Measurements from ENCODE around the gene DICER1. TPM values are rescaled to one million over a fixed set of nuclear protein-coding genes. Genes with fewer than 3 reads are reported as not detected.

Gene DICER1
- total RNA-seq, 1 donor from 2014 or later = 100 TPM

DNA sequence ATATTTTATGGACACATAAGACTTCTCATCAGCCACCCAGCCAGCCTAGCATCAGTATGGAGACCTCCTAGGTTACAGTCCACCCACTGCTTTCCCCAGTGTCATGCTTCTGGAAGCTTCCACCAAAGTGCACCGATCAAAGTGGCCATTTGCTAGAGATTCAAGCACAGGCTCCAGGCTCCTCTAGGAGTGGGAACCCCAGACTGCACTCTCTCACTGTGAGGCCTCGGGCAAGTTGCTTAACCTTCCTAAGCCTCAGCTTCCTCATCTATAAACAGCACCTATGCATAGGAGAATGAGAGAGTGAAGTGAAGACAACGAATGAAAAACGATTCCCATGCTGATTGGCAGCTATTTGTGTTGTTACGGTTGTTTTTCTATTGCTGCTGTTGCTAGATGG, 94.4 kb downstream of the DICER1 start:
- TF ChIP-seq, protein P1, sequence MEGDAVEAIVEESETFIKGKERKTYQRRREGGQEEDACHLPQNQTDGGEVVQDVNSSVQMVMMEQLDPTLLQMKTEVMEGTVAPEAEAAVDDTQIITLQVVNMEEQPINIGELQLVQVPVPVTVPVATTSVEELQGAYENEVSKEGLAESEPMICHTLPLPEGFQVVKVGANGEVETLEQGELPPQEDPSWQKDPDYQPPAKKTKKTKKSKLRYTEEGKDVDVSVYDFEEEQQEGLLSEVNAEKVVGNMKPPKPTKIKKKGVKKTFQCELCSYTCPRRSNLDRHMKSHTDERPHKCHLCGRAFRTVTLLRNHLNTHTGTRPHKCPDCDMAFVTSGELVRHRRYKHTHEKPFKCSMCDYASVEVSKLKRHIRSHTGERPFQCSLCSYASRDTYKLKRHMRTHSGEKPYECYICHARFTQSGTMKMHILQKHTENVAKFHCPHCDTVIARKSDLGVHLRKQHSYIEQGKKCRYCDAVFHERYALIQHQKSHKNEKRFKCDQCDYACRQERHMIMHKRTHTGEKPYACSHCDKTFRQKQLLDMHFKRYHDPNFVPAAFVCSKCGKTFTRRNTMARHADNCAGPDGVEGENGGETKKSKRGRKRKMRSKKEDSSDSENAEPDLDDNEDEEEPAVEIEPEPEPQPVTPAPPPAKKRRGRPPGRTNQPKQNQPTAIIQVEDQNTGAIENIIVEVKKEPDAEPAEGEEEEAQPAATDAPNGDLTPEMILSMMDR (conservative IDR thresholded peaks at IDR 0.05) = no peak
- Mint-ChIP-seq H3K4me1 (ENCODE audit: unreplicated experiment) (peaks cover 19% of the 10 kb centered on the region), H3K27me3 (no peaks in the 10 kb centered on the region), H3K27ac (no peak overlapping the region), H3K4me3 (no peak overlapping the region), H3K9me3 (peaks cover 4% of the 10 kb centered on the region), H3K36me3 (no peaks in the 10 kb centered on the region)
- DNase-seq (ENCODE audit: extremely low spot score, unreplicated experiment) = no peak

DNA sequence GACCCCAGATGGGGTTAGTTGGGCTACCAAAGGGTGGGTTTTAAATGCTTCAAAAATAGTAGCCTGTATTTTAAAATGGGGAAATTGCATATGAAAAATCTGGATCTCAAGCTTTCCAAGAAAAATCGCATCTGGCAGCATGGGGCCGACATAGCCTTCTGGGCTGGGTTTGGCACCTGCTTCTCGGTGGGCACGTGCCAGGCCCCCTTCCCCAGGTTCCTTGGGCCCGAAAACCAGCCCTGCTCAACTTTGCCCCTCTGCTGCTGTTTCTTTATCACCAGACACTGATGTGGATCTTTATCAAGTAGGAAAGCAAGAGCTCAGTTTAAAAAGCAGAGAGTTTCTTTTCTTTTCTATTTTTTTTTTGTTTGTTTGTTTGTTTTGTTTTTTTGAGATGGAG, 95.1 kb downstream of the DICER1 start:
- Mint-ChIP-seq H3K36me3 (no peaks in the 10 kb centered on the region), H3K27me3 (no peaks in the 10 kb centered on the region), H3K27ac (no peak overlapping the region), H3K4me1 (ENCODE audit: unreplicated experiment) (peaks cover 17% of the 10 kb centered on the region), H3K9me3 (peaks cover 4% of the 10 kb centered on the region), H3K4me3 (no peak overlapping the region)
- TF ChIP-seq, protein P1 (conservative IDR thresholded peaks at IDR 0.05) = no peak
- no peak for DNase-seq (ENCODE audit: extremely low spot score, unreplicated experiment)

DNA sequence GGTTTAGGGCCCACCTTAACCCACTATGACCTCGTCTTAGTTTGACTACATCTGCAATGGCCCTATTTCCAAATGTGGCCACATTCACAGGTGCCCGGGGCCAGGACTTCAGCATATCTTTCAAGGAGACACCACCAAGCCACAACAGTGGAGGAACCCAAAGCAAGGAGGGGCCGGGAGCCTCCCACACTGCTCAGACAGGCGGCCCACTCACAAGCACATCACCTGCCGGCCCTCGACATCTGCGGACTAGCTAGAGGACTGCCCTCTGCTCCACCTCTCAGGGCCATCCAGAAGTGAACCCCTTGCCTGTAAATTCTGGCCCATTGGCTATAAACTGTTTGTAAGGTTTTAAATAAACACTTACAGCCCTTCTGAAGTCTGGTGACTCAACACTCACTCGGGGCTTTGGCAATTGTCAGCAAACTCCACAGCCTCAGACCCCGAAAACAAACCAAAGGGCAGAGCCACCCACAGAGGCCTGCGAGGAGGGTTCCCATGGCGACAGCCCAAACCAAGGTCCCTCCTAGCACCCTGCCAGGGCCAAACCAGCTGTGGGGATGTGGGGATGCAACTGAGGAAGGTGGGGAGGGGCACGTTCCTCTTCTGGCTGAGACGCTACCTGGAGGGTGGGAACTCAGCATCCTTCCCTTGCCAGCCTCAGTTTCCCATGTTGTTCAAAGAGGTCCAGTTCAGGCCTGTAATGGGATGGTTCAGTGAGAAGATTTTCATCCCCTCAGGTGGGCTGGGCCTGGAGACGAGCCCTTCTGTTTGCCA, 95.8 kb downstream of the DICER1 start:
- H3K36me3 Mint-ChIP-seq = no peaks in the 10 kb centered on the region
- H3K27me3 Mint-ChIP-seq = no peaks in the 10 kb centered on the region
- H3K9me3 Mint-ChIP-seq = peaks cover 4% of the 10 kb centered on the region
- H3K4me1 Mint-ChIP-seq (ENCODE audit: unreplicated experiment) = peaks cover 17% of the 10 kb centered on the region
- no peak for DNase-seq (ENCODE audit: extremely low spot score, unreplicated experiment)
- TF ChIP-seq, protein P1 (conservative IDR thresholded peaks at IDR 0.05) = no peak
- H3K27ac Mint-ChIP-seq = no peak overlapping the region
- H3K4me3 Mint-ChIP-seq = no peak overlapping the region

DNA sequence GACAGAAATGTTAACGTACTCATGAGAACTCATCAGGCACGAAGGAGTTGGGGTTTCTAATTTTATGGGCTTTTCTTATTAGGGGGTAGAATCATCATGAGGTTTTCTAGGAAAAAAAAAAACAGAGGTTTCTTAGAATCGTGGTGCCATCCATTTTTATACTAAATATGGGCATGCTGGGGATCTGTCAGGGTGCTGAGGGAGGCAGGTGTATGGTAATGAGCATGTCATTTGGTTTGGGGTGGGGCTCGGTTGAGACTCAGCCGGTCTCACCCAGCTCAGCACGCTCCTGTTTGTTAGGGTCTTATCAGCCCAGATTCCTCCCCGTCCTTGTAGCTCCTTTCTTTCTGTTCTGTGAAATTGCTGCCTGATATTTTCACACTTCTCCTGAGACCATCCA, 98.2 kb downstream of the DICER1 start:
- no peak for DNase-seq (ENCODE audit: extremely low spot score, unreplicated experiment)
- H3K4me3 Mint-ChIP-seq = no peak overlapping the region
- peaks cover 4% of the 10 kb centered on the region for H3K9me3 Mint-ChIP-seq
- no peak overlapping the region for H3K27ac Mint-ChIP-seq
- H3K36me3 Mint-ChIP-seq = no peaks in the 10 kb centered on the region
- H3K4me1 Mint-ChIP-seq (ENCODE audit: unreplicated experiment) = peaks cover 17% of the 10 kb centered on the region
- TF ChIP-seq, protein P1 (conservative IDR thresholded peaks at IDR 0.05) = no peak
- H3K27me3 Mint-ChIP-seq = no peaks in the 10 kb centered on the region

DNA sequence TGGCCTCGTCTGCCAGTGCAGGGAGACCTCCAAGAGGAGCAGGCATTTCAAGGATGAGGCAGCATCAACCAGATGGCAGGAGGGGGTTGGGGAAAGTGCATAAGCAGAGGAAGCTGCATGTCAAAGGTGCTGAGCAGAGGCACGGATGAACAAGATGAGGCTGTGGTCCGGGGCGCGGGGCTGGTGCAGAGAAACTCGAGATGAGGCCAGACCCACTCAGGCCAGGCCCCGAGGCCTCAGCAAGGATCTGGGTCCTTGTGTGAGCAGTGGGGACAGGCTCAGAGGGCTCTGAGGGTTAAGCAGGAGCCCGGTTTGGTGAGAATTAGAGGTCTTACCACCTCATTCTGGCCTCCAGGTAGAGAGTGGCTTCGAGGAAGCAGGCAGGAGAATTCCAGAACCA, 98.8 kb downstream of the DICER1 start:
- TF ChIP-seq, protein P1 (conservative IDR thresholded peaks at IDR 0.05) = no peak
- H3K9me3 Mint-ChIP-seq = peaks cover 4% of the 10 kb centered on the region
- H3K4me3 Mint-ChIP-seq = no peak overlapping the region
- H3K36me3 Mint-ChIP-seq = no peaks in the 10 kb centered on the region
- DNase-seq (ENCODE audit: extremely low spot score, unreplicated experiment) = no peak
- H3K27me3 Mint-ChIP-seq = no peaks in the 10 kb centered on the region
- peaks cover 17% of the 10 kb centered on the region for H3K4me1 Mint-ChIP-seq (ENCODE audit: unreplicated experiment)
- H3K27ac Mint-ChIP-seq = no peak overlapping the region
